Esophagus squamous epithelium (tissue), 4 donors: Measurements from ENCODE around the gene PMIS2.

Experiments used
- CTCF ChIP-seq, 6 experiments: fragments of 450-650 bp in 4 of 6; fragments of 200-600 bp in 2 of 6; sonication (generic) in 2 of 6; IDR thresholded peaks; one replicate each; pipeline ENCODE4 v1.5.1; 2016 to 2019; ENCODE audit warnings: antibody characterized with exemption in 6 of 6, mild to moderate bottlenecking in 4 of 6, moderate library complexity in 4 of 6
- POLR2A ChIP-seq, 4 donors: fragments of 450-650 bp; IDR thresholded peaks; one replicate each; pipeline ENCODE4 v1.6.1; 2017; ENCODE audit warnings: antibody characterized with exemption in 4 of 4, mild to moderate bottlenecking in 4 of 4, moderate library complexity in 3 of 4

DNA sequence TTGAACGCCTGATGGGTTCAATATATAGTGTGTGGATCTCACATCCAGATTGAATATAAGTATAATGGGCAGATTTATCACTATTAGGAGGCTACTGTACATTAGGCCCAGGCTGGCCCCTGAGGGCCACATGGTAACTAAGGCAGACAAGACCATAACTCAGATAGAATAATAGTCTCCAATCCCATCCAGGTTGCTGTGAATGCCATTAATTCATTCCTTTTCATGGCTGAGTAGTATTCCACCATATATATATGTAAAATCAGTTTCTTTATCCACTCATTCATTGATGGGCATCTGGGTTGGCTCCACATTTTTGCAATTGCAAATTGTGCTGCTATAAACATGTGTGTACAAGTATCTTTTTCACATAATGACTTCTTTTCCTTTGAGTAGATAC is 8.1 kb upstream of the PMIS2 start:
- no peak for TF ChIP-seq CTCF (IDR thresholded peaks at IDR 0.05)
- TF ChIP-seq POLR2A (IDR thresholded peaks at IDR 0.05): no peak
